GM10248 (cell line): Measurements from ENCODE around the gene RTP5.

Source experiments
- CTCF ChIA-PET: fragments of 300-600 bp; sonication (Branson Sonifier 250); formaldehyde crosslinking; extraction: SDS; loops from one replicate; lab custom pipeline; 2021; ENCODE audit warnings: antibody characterized with exemption; lab: Yijun Ruan, JAX
- POLR2A ChIA-PET: fragments of 350-650 bp; sonication (Branson Sonifier 250); formaldehyde crosslinking; extraction: SDS; loops from one replicate; lab custom pipeline; 2020; ENCODE audit warnings: antibody characterized with exemption; lab: Yijun Ruan, JAX
- DNase-seq: peaks from one replicate; pipeline ENCODE4 v3.0.0; 2012; ENCODE audit errors: extremely low spot score
- CTCF ChIP-seq: IDR thresholded peaks from 2 replicates; pipeline ENCODE4 v1.5.1; 2012; ENCODE audit warnings: mild to moderate bottlenecking, low read depth; ENCODE audit errors: extremely low read depth, missing control alignments, control extremely low read depth

RTP5 gene

DNA sequence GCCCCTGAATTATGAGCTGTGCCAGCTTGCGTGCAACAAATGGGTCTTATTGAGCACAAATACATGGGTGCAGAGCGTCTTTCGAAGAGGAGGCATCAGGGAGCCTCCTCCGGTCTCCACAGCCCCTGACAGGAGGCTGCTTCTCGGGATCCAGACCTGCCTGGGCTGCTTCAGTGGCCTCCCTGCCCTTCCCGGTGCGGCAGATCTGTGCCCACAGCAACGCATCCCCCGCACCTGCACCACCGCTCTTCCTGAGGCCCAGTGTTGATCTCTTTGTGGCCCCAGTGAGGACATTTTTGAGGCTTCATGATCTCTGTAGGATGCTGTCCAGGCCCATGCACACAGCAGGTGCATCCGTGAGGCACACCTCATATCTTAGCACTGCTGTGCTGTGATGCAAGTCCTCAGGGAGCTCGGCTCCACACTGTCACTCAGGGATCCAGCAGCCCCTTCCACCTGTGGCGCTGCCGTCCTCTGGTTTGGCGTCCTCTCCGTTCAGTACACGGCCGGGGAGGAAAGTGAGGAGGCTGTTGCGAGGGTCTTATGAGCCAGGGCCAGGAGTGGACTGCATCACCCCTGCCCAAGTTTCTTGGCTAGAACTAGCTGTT, 17.4 kb downstream of the RTP5 start:
- no peak for DNase-seq
- ChIA-PET CTCF (no interaction called here), POLR2A (no interaction called here)
- TF ChIP-seq CTCF: no peak

GRCh38 chr2:241887806-241888522, 18.4 kb downstream of the RTP5 start:
- POLR2A ChIA-PET: no interaction called here
- no peak for TF ChIP-seq CTCF
- CTCF ChIA-PET: no interaction called here
- no peak for DNase-seq

DNA sequence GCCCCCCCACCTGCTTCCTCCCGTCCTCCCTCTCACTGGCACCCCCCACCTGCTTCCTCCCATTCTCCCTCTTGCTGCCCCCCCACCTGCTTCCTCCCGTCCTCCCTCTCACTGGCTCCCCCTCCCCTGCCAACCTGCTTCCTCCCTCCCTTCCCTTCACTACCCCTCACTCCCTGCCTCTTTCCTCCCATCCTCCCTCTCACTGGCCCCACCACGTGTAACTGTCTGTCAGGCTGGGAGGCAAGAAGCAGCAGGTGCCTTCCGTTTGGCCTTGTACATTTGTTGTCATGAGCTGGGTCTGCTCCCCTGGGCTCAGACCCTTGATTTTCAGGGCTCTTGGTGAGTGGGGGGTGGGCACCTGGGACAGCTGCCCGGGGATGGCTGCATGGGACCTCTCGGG, 19.1 kb downstream of the RTP5 start:
- ChIA-PET POLR2A (no interaction called here), CTCF (interaction anchor here (0.6 kb wide), 1 partner anchor 174 kb away, joined by 3 read pairs; no protein-coding TSS in a partner anchor)
- DNase-seq: no peak
- no peak for TF ChIP-seq CTCF

GRCh38 chr2:241890524-241891235, 21.2 kb downstream of the RTP5 start:
- no peak for DNase-seq

GRCh38 chr2:241891315-241891987, 21.9 kb downstream of the RTP5 start:
- no peak for DNase-seq
- POLR2A ChIA-PET: interaction anchor here (0.6 kb wide), 1 partner anchor 1068 kb away, joined by 5 read pairs; no protein-coding TSS in a partner anchor
- TF ChIP-seq CTCF: no peak
- CTCF ChIA-PET: no interaction called here

More at GRCh38 chr2:241890524-241891235, 21.2 kb downstream of the RTP5 start:
- CTCF ChIA-PET: no interaction called here
- TF ChIP-seq CTCF: no peak
- POLR2A ChIA-PET: interaction anchor here (0.6 kb wide), 1 partner anchor 1067 kb away, joined by 5 read pairs; no protein-coding TSS in a partner anchor

- TF ChIP-seq CTCF: no peak
- CTCF ChIA-PET: no interaction called here
- POLR2A ChIA-PET: no interaction called here
- no peak for DNase-seq
These were observed 22.4 kb downstream of the RTP5 start for GRCh38 chr2:241891988-241892298.
